HG02763 (cell line): Measurements from ENCODE around the gene LBHD1.
"Not testable (repeated sequence)": the region's sequence is repeated elsewhere in the genome, so short reads cannot be mapped to it uniquely, and the experiment has no call there.

Experiments used
- ATAC-seq: cut with Tn5 transposase; IDR thresholded peaks from one replicate; pipeline ENCODE4 v1.9.1; 2021; ENCODE audit warnings: mild to moderate bottlenecking, moderate library complexity; ENCODE audit not compliant: unreplicated experiment

The LBHD1 gene

GRCh38 chr11:62665075-62665598 is 6.9 kb downstream of the LBHD1 start, which contains the start of the genes C11orf98 and CSKMT:
Gene C11orf98, minus strand, starts transcription at chr11:62665210. Its CDS starts 41 bp downstream, at chr11:62665169.
Gene CSKMT, plus strand, starts transcription at chr11:62665312. Its CDS starts 568 bp downstream, at chr11:62665880.
- peak; percentile 88 for ATAC-seq

GRCh38 chr11:62664405-62665074 is 7.5 kb downstream of the LBHD1 start:
- ATAC-seq = peak; percentile 19

DNA sequence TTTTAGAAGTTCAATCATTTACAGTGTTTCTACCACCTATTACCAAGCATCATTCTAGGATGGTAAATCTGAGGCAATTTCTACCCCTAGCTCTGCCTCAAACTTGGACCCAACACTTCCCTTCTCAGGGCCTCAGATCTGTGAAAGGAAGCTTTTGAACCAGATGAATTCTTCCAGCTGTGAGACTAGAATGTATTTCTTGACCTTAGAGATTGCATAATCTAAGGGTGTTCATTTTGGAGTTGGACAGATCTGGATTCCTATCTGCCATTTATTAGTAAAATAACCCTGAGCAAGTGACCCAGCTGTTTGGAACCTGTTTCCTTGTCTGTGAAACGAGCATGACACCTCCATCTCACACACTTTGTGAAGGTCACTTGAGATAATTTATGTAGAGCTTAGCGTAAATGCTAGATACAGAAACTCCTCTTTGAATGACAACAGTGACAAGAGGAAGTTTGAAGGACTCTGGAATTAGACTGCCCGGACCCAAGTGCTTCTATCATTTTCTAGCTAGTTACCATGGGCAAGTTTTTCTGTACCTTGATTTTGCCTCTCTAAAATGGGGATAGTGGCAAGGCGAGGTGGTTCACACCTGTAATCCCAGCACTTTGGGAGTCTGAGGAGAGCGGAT is 15.2 kb downstream of the LBHD1 start:
- no peak for ATAC-seq

DNA sequence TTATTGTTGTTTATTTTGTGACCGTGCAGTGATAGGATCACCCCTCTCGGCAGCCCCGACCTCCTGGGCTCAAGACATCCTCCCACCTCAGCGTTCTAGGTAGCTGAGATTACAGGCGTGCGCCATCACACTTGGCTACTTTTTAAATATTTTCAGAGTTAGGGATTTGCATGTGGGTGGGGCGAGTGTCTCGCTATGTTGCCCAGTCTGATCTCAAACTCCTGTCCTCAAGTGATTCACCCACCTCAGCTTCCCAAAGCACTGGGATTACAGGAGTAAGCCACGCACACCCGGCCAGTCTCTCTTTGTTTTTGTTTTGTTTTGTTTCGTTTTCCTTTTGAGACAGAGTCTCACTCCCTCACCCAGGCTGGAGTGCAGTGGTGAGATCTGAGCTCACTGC is 17.8 kb downstream of the LBHD1 start:
- no peak for ATAC-seq

DNA sequence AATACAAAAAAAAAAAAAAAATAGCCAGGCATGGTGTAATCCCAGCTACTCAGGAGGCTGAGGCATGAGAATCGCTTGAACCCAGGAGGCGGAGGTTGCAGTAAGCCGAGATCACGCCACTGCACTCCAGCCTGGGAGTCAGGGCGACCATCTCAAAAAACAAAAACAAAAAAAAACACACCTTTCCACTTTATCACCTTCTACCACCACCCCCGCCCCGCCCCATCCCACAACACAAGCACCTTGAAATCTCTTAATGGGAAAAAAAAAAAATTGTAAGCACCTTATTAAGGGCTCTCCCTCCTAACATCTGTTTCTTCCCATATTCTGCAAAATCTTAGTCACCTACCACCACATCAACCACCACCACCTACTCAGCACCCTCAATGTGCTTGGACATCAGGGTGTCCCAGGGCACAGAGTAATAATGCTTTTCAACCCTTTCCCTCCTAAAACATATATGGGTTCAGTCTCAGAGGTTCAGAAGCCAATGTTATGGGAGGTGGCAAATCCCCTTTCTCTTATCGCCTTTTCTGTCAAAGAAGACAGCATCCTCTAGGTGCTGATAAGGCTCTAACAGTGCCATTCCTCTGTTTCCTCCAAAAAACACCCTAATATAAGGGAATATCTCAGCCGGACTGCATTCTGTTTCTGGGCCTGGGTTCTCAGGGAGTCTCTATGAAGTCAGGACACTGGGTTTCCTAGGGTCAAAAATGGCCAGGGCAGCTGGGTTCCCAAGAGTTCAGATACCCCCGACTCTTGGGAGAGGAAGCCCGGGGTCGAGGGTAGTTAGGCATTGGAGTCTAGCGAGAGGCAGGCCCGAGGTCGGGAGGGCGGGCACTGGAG is 19.7 kb downstream of the LBHD1 start:
- no peak for ATAC-seq

- ATAC-seq = not testable (repeated sequence)
These were observed 21.8 kb downstream of the LBHD1 start for GRCh38 chr11:62650283-62650682.

GRCh38 chr11:62649486-62649885 is 22.6 kb downstream of the LBHD1 start:
- ATAC-seq = no peak

- no peak for ATAC-seq
These were observed 23.1 kb downstream of the LBHD1 start for GRCh38 chr11:62648967-62649364.

- ATAC-seq = no peak
These were observed 23.7 kb downstream of the LBHD1 start for GRCh38 chr11:62648185-62648966.

DNA sequence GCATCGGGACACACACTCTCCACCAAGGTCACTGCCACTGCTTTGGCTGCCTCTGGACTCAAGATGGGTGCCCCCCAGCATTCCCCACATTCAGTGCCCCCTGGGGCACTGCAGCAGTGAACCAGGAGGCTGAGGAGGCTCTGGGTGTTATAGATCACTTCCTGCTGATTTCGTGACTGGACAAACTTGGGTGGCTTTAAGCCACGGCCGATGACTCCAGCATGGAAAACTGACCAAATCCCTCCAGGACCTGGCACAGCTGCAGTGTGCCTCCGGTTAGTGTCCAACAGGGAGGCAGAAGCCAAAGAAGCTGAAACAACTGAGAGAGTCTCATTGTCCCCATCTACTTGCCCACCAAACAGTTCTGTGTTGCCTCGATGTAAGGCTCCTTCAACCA is 24.5 kb downstream of the LBHD1 start:
- no peak for ATAC-seq

- no peak for ATAC-seq
These were observed 25.1 kb downstream of the LBHD1 start for GRCh38 chr11:62646825-62647608.

- peak; percentile 95 for ATAC-seq
These were observed 25.9 kb downstream of the LBHD1 start, which contains the start of gene GANAB for GRCh38 chr11:62645946-62646824. Gene GANAB, minus strand, starts transcription at chr11:62646613. Its CDS starts 14 bp downstream, at chr11:62646599.

DNA sequence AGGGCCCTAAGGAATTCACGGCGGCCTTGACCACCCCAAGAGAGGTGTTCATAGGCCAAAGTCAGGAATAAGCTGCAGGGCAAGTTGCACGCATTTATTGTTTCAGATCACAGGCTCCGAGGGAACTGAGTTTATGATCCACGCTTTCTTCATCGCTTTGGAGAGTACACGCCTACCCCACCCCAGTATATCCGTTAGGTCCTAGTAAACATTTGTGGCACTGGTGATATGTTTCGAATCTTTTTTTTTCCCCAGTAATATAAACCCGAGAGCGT is 26.5 kb downstream of the LBHD1 start:
- no peak for ATAC-seq

DNA sequence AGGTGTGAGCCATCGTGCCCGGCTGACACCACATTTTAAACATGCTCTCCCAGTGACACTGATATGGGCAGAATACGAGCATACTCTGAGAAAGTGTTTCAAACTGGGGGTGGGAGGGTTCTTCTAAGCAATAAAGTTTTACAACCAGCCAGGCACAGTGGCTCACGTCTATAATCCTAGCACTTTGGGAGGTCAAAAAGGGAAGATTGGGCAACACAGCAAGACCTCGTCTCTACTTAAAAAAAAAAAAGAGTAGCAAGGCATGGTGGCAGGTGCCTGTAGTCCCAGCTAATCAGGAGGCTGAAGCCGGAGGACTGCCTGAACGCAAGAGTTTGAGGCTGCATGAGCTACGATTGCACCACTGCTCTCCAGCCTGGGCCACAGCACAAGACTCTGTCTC is 27.8 kb downstream of the LBHD1 start:
- no peak for ATAC-seq

DNA sequence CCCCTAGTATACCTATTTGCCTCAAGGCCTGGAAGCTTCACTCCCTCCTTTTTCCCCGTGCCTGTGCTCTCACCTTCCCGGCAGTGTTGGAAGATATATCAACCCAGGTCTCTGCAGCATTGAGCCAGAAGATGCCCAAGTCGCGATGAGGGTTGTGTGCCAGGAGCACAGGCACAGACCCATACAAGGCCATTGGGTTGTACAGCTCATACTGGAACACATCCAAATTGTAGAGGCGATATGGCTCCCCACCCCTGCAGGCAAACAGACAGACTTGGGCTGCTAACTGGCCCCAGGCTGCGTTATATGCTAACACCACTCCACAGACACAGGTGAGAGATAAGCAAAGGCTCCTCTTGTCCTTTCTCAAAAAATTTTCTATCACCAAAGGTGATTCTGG is 39.6 kb downstream of the LBHD1 start:
- ATAC-seq = no peak

DNA sequence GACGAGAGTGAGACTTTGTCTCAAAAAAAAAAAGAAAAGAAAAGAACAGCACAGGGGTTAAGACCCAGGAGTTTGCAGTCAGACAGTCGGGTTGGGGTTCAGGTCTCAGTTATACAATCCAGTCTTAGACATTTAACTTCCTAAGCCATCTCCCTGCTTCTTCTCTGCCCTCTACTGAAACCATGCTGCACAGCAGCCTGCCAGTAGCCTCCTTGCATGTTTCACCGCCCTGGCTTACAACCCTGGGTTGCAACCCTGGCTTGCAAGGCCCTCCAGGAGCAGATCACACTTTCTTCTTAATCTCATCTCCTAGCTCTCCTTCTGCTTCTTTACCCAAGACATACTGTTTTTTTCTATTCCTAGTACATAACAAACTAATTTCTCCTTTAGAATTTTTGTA is 44.4 kb downstream of the LBHD1 start:
- ATAC-seq = no peak

DNA sequence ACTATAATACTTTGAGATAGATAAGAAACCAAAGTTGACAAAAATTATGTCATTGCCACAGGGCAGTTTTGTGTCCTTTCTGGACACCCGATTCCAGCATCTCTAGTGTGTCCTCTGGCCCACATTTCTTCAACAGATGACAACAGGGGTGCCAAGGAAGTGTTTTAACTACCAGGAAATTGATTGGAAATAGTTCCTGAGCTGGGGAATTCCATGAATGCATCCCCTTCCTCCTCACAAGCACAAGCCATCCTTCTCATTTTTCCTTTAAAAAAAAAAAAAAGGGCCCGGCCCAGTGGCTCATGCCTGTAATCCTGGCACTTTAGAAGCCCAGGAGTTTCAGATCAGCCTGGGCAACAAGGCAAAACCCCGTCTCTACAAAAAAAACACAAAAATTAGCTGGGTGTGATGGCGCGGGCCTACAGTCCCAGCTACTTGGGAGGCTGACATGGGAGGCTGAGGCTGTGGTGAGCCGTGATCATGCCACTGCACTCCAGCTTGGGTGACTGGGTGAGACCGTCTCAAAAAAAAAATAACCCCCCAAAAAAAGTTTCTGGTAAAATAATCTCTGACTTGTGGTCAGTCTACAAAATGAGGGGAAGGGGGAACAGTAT is 49.5 kb downstream of the LBHD1 start:
- no peak for ATAC-seq
